ENCODE results near the gene PGAP6. TPM values are rescaled to one million over a fixed set of nuclear protein-coding genes. Genes with fewer than 3 reads are reported as not detected.

Gene PGAP6
- total RNA-seq, 2 experiments from 2014 or later, result 59.7 to 63.7 TPM

DNA sequence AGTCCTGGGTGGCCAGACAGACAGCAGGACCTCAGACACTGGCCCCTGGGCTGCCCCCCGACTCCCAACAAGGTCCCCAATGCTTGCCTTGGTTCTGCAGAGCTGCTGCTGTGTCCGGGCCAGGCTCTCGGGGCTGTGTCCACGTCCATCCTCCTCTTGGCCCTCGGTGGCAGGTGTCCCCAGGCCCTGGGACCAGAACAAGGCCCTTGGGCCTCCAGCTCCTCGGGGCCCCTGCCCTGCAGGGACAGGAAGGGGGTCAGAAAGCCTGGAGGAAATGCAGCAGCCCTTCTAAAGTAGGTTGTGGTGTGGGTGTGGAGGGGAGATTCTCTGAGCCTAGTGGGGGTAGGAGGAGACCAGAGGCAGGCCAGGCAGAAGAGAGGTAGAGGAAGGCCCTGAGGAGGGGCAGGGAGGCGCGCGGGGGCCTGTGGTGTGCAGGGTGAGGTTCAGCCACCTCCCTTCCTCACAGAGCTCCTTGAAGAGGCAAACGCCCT, 26.8 kb downstream of the PGAP6 start:
- H3K4me3 Mint-ChIP-seq, result peak overlapping the region; percentile 89
- Histone ChIP-seq H3K36me3 (ENCODE audit: insufficient read depth, low read length) (peaks cover 7% of the 10 kb centered on the region), H3K9me3 (ENCODE audit: control insufficient read depth in 1 of 2, insufficient read depth in 1 of 2, low read length in 2 of 2) (no peaks in the 10 kb centered on the region), H3K4me1 (ENCODE audit: insufficient read depth, low read length) (peaks cover 62% of the 10 kb centered on the region), H3K27ac (ENCODE audit: low read depth in 1 of 2, low read length in 2 of 2) (peak overlapping the region; percentile 39 to 50), H3K4me3 (ENCODE audit: low read length) (peak overlapping the region; percentile 40), H3K27me3 (ENCODE audit: control insufficient read depth in 1 of 2, insufficient read depth in 2 of 2, low read length in 2 of 2) (no peaks in the 10 kb centered on the region)
- ChIA-PET CTCF (no interaction called here), POLR2A (interaction anchor here (0.9 to 3.5 kb wide), 10 partner anchors 14 to 302 kb away, joined by 3 to 19 read pairs (median 6); partner anchors contain the start of genes DECR2, FAM234A, LUC7L and MRPL28)
- peaks cover 7% of the 10 kb centered on the region for H3K36me3 Mint-ChIP-seq (ENCODE audit: low read depth)
- DNase-seq (peak in 11 of 14 experiments; percentile 22 to 84 (median 42)), ATAC-seq (ENCODE audit: poor library complexity) (no peak)
- H3K27ac Mint-ChIP-seq, result peak overlapping the region; percentile 91
- peaks cover 41% of the 10 kb centered on the region for H3K4me1 Mint-ChIP-seq (ENCODE audit: low read depth)
- H3K9me3 Mint-ChIP-seq, result no peaks in the 10 kb centered on the region
- intact Hi-C loops (cut with DNase I, micrococcal nuclease), result loop anchor here (5.0 kb wide), 3 partner anchors 43 to 72 kb away; partner anchors contain the start of genes DECR2 (in 1 of the 2) and RAB11FIP3 (in 1 of the 2)
- H3K27me3 Mint-ChIP-seq, result no peaks in the 10 kb centered on the region
- TF ChIP-seq, protein P1, sequence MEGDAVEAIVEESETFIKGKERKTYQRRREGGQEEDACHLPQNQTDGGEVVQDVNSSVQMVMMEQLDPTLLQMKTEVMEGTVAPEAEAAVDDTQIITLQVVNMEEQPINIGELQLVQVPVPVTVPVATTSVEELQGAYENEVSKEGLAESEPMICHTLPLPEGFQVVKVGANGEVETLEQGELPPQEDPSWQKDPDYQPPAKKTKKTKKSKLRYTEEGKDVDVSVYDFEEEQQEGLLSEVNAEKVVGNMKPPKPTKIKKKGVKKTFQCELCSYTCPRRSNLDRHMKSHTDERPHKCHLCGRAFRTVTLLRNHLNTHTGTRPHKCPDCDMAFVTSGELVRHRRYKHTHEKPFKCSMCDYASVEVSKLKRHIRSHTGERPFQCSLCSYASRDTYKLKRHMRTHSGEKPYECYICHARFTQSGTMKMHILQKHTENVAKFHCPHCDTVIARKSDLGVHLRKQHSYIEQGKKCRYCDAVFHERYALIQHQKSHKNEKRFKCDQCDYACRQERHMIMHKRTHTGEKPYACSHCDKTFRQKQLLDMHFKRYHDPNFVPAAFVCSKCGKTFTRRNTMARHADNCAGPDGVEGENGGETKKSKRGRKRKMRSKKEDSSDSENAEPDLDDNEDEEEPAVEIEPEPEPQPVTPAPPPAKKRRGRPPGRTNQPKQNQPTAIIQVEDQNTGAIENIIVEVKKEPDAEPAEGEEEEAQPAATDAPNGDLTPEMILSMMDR (IDR thresholded peaks at IDR 0.05), result no peak

DNA sequence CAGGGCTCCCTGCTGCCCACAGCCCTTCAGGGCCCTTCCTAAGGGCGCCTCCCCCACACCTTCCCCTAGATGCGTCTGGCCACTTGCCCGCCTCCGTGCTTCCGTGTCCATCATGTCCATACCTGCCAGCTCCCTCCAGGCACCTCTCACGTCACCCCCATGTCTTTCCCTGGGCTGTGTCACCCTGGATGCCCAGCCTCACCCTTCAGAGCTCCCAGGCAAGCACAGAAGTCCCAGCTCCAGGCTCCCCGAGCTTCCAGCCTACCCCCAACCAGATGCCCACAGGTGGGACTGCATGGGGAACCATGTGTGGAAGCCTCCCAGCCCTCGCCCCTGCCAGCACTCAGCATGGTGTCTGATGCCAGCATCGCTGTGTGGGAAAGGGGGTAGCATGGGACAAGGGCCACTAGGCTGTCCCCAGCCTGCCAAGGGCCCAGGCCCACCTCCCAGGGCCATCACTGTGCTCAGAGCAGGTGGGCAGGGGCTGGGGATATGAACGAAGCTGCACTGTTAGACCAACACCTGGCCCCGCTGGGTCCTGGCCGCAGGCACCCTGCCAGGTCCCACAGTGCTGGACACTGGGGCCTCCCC, 27.4 kb downstream of the PGAP6 start:
- H3K36me3 ChIP-seq (ENCODE audit: insufficient read depth, low read length), result peaks cover 8% of the 10 kb centered on the region
- no peaks in the 10 kb centered on the region for H3K27me3 Mint-ChIP-seq
- ChIA-PET POLR2A (interaction anchor here (0.9 to 3.5 kb wide), 7 partner anchors 15 to 125 kb away, joined by 5 to 19 read pairs (median 7); partner anchors contain the start of genes FAM234A, LUC7L, MRPL28 and PGAP6), CTCF (no interaction called here)
- no peaks in the 10 kb centered on the region for H3K9me3 ChIP-seq (ENCODE audit: control insufficient read depth in 1 of 2, insufficient read depth in 1 of 2, low read length in 2 of 2)
- H3K9me3 Mint-ChIP-seq, result no peaks in the 10 kb centered on the region
- H3K4me3 Mint-ChIP-seq, result peak overlapping the region; percentile 89
- peak overlapping the region; percentile 39 to 50 for H3K27ac ChIP-seq (ENCODE audit: low read depth in 1 of 2, low read length in 2 of 2)
- no peaks in the 10 kb centered on the region for H3K27me3 ChIP-seq (ENCODE audit: control insufficient read depth in 1 of 2, insufficient read depth in 2 of 2, low read length in 2 of 2)
- TF ChIP-seq, protein P1 (IDR thresholded peaks at IDR 0.05), result no peak
- ATAC-seq (ENCODE audit: poor library complexity) (no peak), DNase-seq (peak in 2 of 14 experiments; percentile 24 to 54)
- intact Hi-C loops (cut with DNase I, micrococcal nuclease), result loop anchor here (5.0 kb wide), 3 partner anchors 42 to 73 kb away; partner anchors contain the start of genes DECR2 (in 1 of the 2) and RAB11FIP3 (in 1 of the 2)
- H3K4me1 Mint-ChIP-seq (ENCODE audit: low read depth), result peaks cover 47% of the 10 kb centered on the region
- H3K36me3 Mint-ChIP-seq (ENCODE audit: low read depth), result peaks cover 9% of the 10 kb centered on the region
- H3K4me3 ChIP-seq (ENCODE audit: low read length), result peak overlapping the region; percentile 40
- peaks cover 68% of the 10 kb centered on the region for H3K4me1 ChIP-seq (ENCODE audit: insufficient read depth, low read length)
- peak overlapping the region; percentile 91 for H3K27ac Mint-ChIP-seq

DNA sequence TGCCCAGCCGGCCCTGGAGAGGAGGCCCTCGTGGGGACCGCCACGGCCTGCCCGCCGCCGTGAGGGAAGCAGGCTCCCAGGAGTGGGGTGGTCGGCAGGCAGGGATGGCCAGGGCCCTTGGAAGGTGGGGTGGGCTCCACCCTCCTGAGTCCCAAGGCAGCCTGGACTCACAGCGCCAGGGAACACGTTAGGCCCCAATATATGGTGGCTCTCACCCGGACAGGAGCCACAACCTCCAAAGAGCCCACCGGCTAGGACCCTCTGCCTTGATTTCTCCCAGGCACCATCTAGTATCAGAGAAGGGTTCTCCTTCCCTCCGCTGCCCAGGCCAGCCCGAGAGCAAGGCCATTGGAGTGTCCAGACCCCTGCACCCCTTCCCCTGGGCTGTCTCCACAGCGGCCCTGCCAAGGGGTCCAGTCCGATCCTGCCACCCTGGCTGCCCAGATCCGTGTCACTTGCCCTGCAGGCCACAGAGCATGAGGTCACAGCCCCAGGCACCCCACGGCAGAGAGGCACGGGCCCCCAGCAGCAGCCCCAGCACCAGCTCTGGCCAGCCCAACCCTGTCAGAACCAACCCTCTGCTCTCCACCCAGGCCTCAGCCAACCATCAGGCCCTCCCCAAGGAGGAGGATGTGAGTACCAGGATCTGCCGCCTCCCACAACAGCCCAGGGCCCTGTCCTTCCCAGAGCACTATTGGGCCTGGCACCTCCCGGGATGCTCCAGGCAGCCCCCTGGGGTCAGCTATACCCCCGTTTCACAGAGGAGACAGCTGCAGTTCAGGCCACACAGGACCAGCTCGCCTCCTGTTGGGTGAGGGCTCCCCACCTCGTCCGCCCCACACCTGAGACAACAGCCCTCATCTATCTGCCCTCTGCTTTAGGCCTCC, 28.1 kb downstream of the PGAP6 start:
- H3K4me3 ChIP-seq (ENCODE audit: low read length), result peak overlapping the region; percentile 40
- H3K4me1 ChIP-seq (ENCODE audit: insufficient read depth, low read length), result peaks cover 69% of the 10 kb centered on the region
- Mint-ChIP-seq H3K27me3 (no peaks in the 10 kb centered on the region), H3K4me3 (peak overlapping the region; percentile 89), H3K27ac (peak overlapping the region; percentile 91), H3K4me1 (ENCODE audit: low read depth) (peaks cover 52% of the 10 kb centered on the region), H3K36me3 (ENCODE audit: low read depth) (peaks cover 9% of the 10 kb centered on the region), H3K9me3 (no peaks in the 10 kb centered on the region)
- POLR2A ChIA-PET, result interaction anchor here (0.5 to 3.5 kb wide), 14 partner anchors 17 to 131 kb away, joined by 3 to 19 read pairs (median 4); partner anchors contain the start of genes DECR2, FAM234A, LUC7L and MRPL28
- intact Hi-C loops (cut with DNase I, micrococcal nuclease), result loop anchor here (1.0 to 5.0 kb wide), 9 partner anchors 29 to 215 kb away; partner anchors contain the start of genes DECR2 (in 2 of the 2), RAB11FIP3 (in 2 of the 2), FAM234A (in 1 of the 2) and NPRL3 (in 1 of the 2)
- no peaks in the 10 kb centered on the region for H3K27me3 ChIP-seq (ENCODE audit: control insufficient read depth in 1 of 2, insufficient read depth in 2 of 2, low read length in 2 of 2)
- ATAC-seq (ENCODE audit: poor library complexity), result no peak
- no peaks in the 10 kb centered on the region for H3K9me3 ChIP-seq (ENCODE audit: control insufficient read depth in 1 of 2, insufficient read depth in 1 of 2, low read length in 2 of 2)
- CTCF ChIA-PET, result interaction anchor here (0.5 to 1.1 kb wide), 4 partner anchors 21 to 283 kb away, joined by 3 to 5 read pairs (median 3); partner anchors contain the start of genes FAM234A and METTL26
- H3K36me3 ChIP-seq (ENCODE audit: insufficient read depth, low read length), result peaks cover 8% of the 10 kb centered on the region
- TF ChIP-seq, protein P1 (IDR thresholded peaks at IDR 0.05), result no peak
- H3K27ac ChIP-seq (ENCODE audit: low read depth in 1 of 2, low read length in 2 of 2), result peak overlapping the region; percentile 35 to 50
- DNase-seq, result peak in 3 of 14 experiments; percentile 42 to 61 (median 45)

Measured in CD4-positive, alpha-beta T cell (primary cell).